OCI-LY7 (cell line): Measurements from ENCODE around the gene LTB4R.

Experiments used
- EZH2phosphoT487 ChIP-seq: fragments of 200-600 bp; sonication (generic); IDR thresholded peaks from 2 replicates; pipeline ENCODE4 v1.6.1; 2018; ENCODE audit warnings: low read depth, borderline replicate concordance, mild to moderate bottlenecking, mixed run types, antibody characterized with exemption, low read length, moderate library complexity, mixed read lengths
- TF ChIP-seq, protein P1 (sequence below): fragments of 200-600 bp; sonication (generic); conservative IDR thresholded peaks from 2 replicates; pipeline ENCODE4 v1.5.1; 2014; ENCODE audit warnings: mild to moderate bottlenecking, antibody characterized with exemption, low read length, moderate library complexity, mixed read lengths

DNA sequence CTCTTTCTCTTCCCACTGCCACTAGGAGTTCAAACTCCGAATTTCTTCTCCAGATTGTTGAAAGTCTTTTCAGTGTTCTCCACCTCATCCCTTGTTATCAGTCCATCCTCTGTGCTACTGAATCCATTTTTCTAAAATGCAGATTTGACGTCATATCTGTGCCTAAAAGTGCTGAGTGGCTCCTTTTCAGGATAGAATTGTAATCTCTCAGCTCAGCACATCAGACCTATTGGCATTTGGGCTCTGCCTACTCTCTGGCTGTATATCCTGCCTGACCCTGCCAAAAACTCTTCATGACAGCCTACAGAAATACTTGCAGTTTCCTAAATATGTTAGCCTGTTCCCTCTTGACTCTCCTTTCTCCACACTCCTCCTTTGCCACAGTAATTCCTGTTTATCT, 38.8 kb upstream of the LTB4R start:
- TF ChIP-seq, protein P1, sequence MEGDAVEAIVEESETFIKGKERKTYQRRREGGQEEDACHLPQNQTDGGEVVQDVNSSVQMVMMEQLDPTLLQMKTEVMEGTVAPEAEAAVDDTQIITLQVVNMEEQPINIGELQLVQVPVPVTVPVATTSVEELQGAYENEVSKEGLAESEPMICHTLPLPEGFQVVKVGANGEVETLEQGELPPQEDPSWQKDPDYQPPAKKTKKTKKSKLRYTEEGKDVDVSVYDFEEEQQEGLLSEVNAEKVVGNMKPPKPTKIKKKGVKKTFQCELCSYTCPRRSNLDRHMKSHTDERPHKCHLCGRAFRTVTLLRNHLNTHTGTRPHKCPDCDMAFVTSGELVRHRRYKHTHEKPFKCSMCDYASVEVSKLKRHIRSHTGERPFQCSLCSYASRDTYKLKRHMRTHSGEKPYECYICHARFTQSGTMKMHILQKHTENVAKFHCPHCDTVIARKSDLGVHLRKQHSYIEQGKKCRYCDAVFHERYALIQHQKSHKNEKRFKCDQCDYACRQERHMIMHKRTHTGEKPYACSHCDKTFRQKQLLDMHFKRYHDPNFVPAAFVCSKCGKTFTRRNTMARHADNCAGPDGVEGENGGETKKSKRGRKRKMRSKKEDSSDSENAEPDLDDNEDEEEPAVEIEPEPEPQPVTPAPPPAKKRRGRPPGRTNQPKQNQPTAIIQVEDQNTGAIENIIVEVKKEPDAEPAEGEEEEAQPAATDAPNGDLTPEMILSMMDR = no peak
- TF ChIP-seq EZH2phosphoT487 = no peak
